GM23338 (cell line): ENCODE data around the gene SOST.

Experiments used
- CREB1 ChIP-seq: fragments of 250-450 bp; sonication (Bioruptor Pico); IDR thresholded peaks from 2 replicates; pipeline ENCODE4 v1.5.0; 2020; ENCODE audit warnings: low read depth, mild to moderate bottlenecking, moderate library complexity
- EZH2 ChIP-seq: fragments of 200-600 bp; sonication (generic); IDR thresholded peaks from one replicate; pipeline ENCODE4 v1.8.0; 2017; ENCODE audit warnings: antibody characterized with exemption, mild to moderate bottlenecking, low read depth; ENCODE audit not compliant: unreplicated experiment
- EZH2phosphoT487 ChIP-seq: fragments of 200-600 bp; sonication (generic); IDR thresholded peaks from one replicate; pipeline ENCODE4 v1.8.1; 2018; ENCODE audit warnings: antibody characterized with exemption; ENCODE audit not compliant: unreplicated experiment
- JUNB ChIP-seq: IDR thresholded peaks from one replicate; pipeline ENCODE4 v1.6.1; 2016; ENCODE audit warnings: antibody characterized with exemption; ENCODE audit not compliant: unreplicated experiment
- NANOG ChIP-seq: IDR thresholded peaks from 2 replicates; pipeline ENCODE4 v1.6.1; 2016; ENCODE audit warnings: antibody characterized with exemption, borderline replicate concordance
- POLR2AphosphoS5 ChIP-seq: IDR thresholded peaks from 2 replicates; pipeline ENCODE4 v1.6.1; 2016; ENCODE audit warnings: antibody characterized with exemption, low read depth
- STAT1 ChIP-seq: IDR thresholded peaks from one replicate; pipeline ENCODE4 v1.6.1; 2016; ENCODE audit warnings: antibody characterized with exemption; ENCODE audit not compliant: unreplicated experiment
- ZNF114 ChIP-seq: fragments of 250-450 bp; sonication (Bioruptor Pico); IDR thresholded peaks from 2 replicates; pipeline ENCODE4 v1.5.0; 2020; ENCODE audit warnings: mild to moderate bottlenecking, moderate library complexity
- TF ChIP-seq, protein P1 (sequence below): IDR thresholded peaks from one replicate; pipeline ENCODE4 v1.6.1; 2018; ENCODE audit warnings: antibody characterized with exemption; ENCODE audit not compliant: unreplicated experiment
- TF ChIP-seq, protein P2 (sequence below), 2 experiments: fragments of 200-600 bp in 1 of 2; sonication (generic) in 1 of 2; conservative IDR thresholded peaks; 2 replicates each; pipeline versions ENCODE4 v1.5.1 to v1.6.1; 2016 to 2017; ENCODE audit warnings: antibody characterized with exemption in 2 of 2, low read depth in 2 of 2, mild to moderate bottlenecking in 2 of 2, moderate library complexity in 1 of 2
- TF ChIP-seq, protein P3 (sequence below): IDR thresholded peaks from 2 replicates; pipeline ENCODE4 v1.6.1; 2016; ENCODE audit warnings: antibody characterized with exemption

DNA sequence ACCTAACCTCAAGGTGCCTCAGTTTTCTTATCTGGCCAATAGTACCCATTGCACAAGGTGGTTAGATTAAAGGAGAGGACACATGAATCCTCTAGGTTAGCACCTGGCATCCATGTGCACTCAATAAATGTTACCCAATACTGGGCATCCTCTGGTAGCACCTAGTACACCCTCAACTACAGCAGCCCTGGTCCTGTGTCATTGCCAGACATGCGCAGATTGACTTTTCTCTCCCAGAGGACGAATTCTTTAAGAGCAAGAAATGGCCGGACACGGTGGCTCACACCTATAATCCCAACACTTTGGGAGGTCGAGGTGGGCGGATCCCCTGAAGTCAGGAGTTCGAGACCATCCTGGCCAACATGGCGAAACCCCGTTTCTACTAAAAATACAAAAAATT is 12.9 kb upstream of the SOST start:
- TF ChIP-seq, protein P1, sequence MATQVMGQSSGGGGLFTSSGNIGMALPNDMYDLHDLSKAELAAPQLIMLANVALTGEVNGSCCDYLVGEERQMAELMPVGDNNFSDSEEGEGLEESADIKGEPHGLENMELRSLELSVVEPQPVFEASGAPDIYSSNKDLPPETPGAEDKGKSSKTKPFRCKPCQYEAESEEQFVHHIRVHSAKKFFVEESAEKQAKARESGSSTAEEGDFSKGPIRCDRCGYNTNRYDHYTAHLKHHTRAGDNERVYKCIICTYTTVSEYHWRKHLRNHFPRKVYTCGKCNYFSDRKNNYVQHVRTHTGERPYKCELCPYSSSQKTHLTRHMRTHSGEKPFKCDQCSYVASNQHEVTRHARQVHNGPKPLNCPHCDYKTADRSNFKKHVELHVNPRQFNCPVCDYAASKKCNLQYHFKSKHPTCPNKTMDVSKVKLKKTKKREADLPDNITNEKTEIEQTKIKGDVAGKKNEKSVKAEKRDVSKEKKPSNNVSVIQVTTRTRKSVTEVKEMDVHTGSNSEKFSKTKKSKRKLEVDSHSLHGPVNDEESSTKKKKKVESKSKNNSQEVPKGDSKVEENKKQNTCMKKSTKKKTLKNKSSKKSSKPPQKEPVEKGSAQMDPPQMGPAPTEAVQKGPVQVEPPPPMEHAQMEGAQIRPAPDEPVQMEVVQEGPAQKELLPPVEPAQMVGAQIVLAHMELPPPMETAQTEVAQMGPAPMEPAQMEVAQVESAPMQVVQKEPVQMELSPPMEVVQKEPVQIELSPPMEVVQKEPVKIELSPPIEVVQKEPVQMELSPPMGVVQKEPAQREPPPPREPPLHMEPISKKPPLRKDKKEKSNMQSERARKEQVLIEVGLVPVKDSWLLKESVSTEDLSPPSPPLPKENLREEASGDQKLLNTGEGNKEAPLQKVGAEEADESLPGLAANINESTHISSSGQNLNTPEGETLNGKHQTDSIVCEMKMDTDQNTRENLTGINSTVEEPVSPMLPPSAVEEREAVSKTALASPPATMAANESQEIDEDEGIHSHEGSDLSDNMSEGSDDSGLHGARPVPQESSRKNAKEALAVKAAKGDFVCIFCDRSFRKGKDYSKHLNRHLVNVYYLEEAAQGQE, result no peak
- TF ChIP-seq, protein P2, sequence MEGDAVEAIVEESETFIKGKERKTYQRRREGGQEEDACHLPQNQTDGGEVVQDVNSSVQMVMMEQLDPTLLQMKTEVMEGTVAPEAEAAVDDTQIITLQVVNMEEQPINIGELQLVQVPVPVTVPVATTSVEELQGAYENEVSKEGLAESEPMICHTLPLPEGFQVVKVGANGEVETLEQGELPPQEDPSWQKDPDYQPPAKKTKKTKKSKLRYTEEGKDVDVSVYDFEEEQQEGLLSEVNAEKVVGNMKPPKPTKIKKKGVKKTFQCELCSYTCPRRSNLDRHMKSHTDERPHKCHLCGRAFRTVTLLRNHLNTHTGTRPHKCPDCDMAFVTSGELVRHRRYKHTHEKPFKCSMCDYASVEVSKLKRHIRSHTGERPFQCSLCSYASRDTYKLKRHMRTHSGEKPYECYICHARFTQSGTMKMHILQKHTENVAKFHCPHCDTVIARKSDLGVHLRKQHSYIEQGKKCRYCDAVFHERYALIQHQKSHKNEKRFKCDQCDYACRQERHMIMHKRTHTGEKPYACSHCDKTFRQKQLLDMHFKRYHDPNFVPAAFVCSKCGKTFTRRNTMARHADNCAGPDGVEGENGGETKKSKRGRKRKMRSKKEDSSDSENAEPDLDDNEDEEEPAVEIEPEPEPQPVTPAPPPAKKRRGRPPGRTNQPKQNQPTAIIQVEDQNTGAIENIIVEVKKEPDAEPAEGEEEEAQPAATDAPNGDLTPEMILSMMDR (conservative IDR thresholded peaks at IDR 0.05; ENCODE audit: low read depth in 2 of 2), result no peak
- TF ChIP-seq NANOG (no peak), EZH2 (no peak), STAT1 (no peak), CREB1 (CRISPR knock-in tag) (no peak), EZH2phosphoT487 (no peak), POLR2AphosphoS5 (no peak), JUNB (no peak), ZNF114 (CRISPR knock-in tag) (no peak)
- TF ChIP-seq, protein P3, sequence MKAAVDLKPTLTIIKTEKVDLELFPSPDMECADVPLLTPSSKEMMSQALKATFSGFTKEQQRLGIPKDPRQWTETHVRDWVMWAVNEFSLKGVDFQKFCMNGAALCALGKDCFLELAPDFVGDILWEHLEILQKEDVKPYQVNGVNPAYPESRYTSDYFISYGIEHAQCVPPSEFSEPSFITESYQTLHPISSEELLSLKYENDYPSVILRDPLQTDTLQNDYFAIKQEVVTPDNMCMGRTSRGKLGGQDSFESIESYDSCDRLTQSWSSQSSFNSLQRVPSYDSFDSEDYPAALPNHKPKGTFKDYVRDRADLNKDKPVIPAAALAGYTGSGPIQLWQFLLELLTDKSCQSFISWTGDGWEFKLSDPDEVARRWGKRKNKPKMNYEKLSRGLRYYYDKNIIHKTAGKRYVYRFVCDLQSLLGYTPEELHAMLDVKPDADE, result no peak
